WTC11 (cell line): ENCODE data around the gene SPNS3. TPM values are rescaled to one million over a fixed set of nuclear protein-coding genes. Genes with fewer than 3 reads are reported as not detected.

ENCODE experiments used
- ATAC-seq: fragments of 200-7000 bp; cut with Tn5 transposase; 2 replicates; pipeline ENCODE4 v1.10.0; 2021; ENCODE audit warnings: mild to moderate bottlenecking, moderate library complexity
- CTCF ChIA-PET: fragments of 300-600 bp; sonication (Branson Sonifier 250); formaldehyde crosslinking; loops from one replicate; lab custom pipeline; 2021; ENCODE audit warnings: antibody characterized with exemption; lab: Charles Lee
- POLR2A ChIA-PET: fragments of 350-600 bp; sonication (Branson Sonifier 250); formaldehyde crosslinking; loops from one replicate; lab custom pipeline; 2021; ENCODE audit warnings: antibody characterized with exemption; lab: Charles Lee
- DNase-seq: peaks from one replicate; pipeline ENCODE4 v3.0.0; 2021; ENCODE audit warnings: low spot score
- H3K27ac Mint-ChIP-seq: 2 replicates; pipeline ENCODE4 v1.8.0; 2021; ENCODE audit warnings: mixed read lengths
- H3K27me3 Mint-ChIP-seq: 2 replicates; pipeline ENCODE4 v1.8.0; 2021; ENCODE audit warnings: low read depth, mild to moderate bottlenecking, moderate library complexity, mixed read lengths
- H3K36me3 Mint-ChIP-seq: 2 replicates; pipeline ENCODE4 v1.8.0; 2021; ENCODE audit warnings: mixed read lengths
- H3K4me1 Mint-ChIP-seq: 2 replicates; pipeline ENCODE4 v1.8.0; 2022; ENCODE audit warnings: mixed read lengths
- H3K4me3 Mint-ChIP-seq: 2 replicates; pipeline ENCODE4 v1.8.0; 2021; ENCODE audit warnings: mild to moderate bottlenecking, moderate library complexity, mixed read lengths
- H3K9me3 Mint-ChIP-seq: 2 replicates; pipeline ENCODE4 v1.8.0; 2021; ENCODE audit warnings: mixed read lengths
- AR ChIP-seq: fragments of 250-450 bp; sonication (Bioruptor Pico); IDR thresholded peaks from 2 replicates; pipeline ENCODE4 v1.9.0; 2021; ENCODE audit warnings: mild to moderate bottlenecking
- ATF6 ChIP-seq: sonication (generic); formaldehyde crosslinking; IDR thresholded peaks from 2 replicates; pipeline ENCODE4 v1.8.1; 2023; ENCODE audit warnings: mild to moderate bottlenecking, missing genetic modification reagents
- CDX4 ChIP-seq: fragments of 250-450 bp; sonication (Bioruptor Pico); IDR thresholded peaks from 2 replicates; pipeline ENCODE4 v1.9.0; 2021; ENCODE audit warnings: moderate library complexity, mild to moderate bottlenecking, inconsistent platforms, borderline replicate concordance
- CREM ChIP-seq: sonication (generic); formaldehyde crosslinking; IDR thresholded peaks from 2 replicates; pipeline ENCODE4 v1.8.1; 2022; ENCODE audit warnings: mild to moderate bottlenecking, missing genetic modification reagents, moderate library complexity
- E2F5 ChIP-seq: sonication (generic); formaldehyde crosslinking; IDR thresholded peaks from 2 replicates; pipeline ENCODE4 v1.8.1; 2022; ENCODE audit warnings: mild to moderate bottlenecking, moderate library complexity, missing genetic modification reagents
- ESRRA ChIP-seq: sonication (generic); formaldehyde crosslinking; IDR thresholded peaks from 2 replicates; pipeline ENCODE4 v1.8.1; 2022; ENCODE audit warnings: mild to moderate bottlenecking, missing genetic modification reagents, borderline replicate concordance
- HMGA2 ChIP-seq: fragments of 250-450 bp; sonication (Bioruptor Pico); IDR thresholded peaks from 2 replicates; pipeline ENCODE4 v1.4.0; 2021; ENCODE audit warnings: mild to moderate bottlenecking, moderate library complexity
- KAT7 ChIP-seq: sonication (generic); formaldehyde crosslinking; IDR thresholded peaks from 2 replicates; pipeline ENCODE4 v1.8.1; 2023; ENCODE audit warnings: missing genetic modification reagents, mild to moderate bottlenecking, borderline replicate concordance
- MXD4 ChIP-seq: fragments of 250-450 bp; sonication (Bioruptor Pico); IDR thresholded peaks from 2 replicates; pipeline ENCODE4 v1.8.0; 2021; ENCODE audit warnings: mild to moderate bottlenecking, moderate library complexity, borderline replicate concordance
- NFE2L1 ChIP-seq: sonication (generic); formaldehyde crosslinking; IDR thresholded peaks from 2 replicates; pipeline ENCODE4 v1.8.1; 2023; ENCODE audit warnings: missing genetic modification reagents
- NFYB ChIP-seq: sonication (generic); formaldehyde crosslinking; conservative IDR thresholded peaks from 2 replicates; pipeline ENCODE4 v1.8.0; 2022; ENCODE audit warnings: low read depth, missing genetic modification reagents
- PREB ChIP-seq: sonication (generic); formaldehyde crosslinking; IDR thresholded peaks from 2 replicates; pipeline ENCODE4 v1.8.1; 2022; ENCODE audit warnings: mild to moderate bottlenecking, missing genetic modification reagents, moderate library complexity, borderline replicate concordance
- RELA ChIP-seq: sonication (generic); formaldehyde crosslinking; IDR thresholded peaks from 2 replicates; pipeline ENCODE4 v1.8.1; 2022; ENCODE audit warnings: missing genetic modification reagents, mild to moderate bottlenecking, borderline replicate concordance
- SMAD4 ChIP-seq: sonication (generic); formaldehyde crosslinking; IDR thresholded peaks from 2 replicates; pipeline ENCODE4 v1.8.0; 2022; ENCODE audit warnings: mild to moderate bottlenecking, missing genetic modification reagents
- ZBTB43 ChIP-seq: sonication (generic); formaldehyde crosslinking; IDR thresholded peaks from 2 replicates; pipeline ENCODE4 v1.8.1; 2023; ENCODE audit warnings: mild to moderate bottlenecking, missing genetic modification reagents
- ZNF121 ChIP-seq: sonication (generic); formaldehyde crosslinking; IDR thresholded peaks from 2 replicates; pipeline ENCODE4 v1.8.0; 2023; ENCODE audit warnings: missing genetic modification reagents
- ZNF263 ChIP-seq: sonication (generic); formaldehyde crosslinking; IDR thresholded peaks from 2 replicates; pipeline ENCODE4 v1.8.1; 2022; ENCODE audit warnings: low read depth, mild to moderate bottlenecking, moderate library complexity, missing genetic modification reagents
- ZNF396 ChIP-seq: fragments of 250-450 bp; sonication (Bioruptor Pico); IDR thresholded peaks from 2 replicates; pipeline ENCODE4 v1.8.0; 2021; ENCODE audit warnings: mild to moderate bottlenecking, moderate library complexity, borderline replicate concordance
- ZNF416 ChIP-seq: fragments of 250-450 bp; sonication (Bioruptor Pico); IDR thresholded peaks from 2 replicates; pipeline ENCODE4 v1.9.0; 2021; ENCODE audit warnings: mild to moderate bottlenecking, inconsistent platforms
- total RNA-seq: library from RNA; stranded (reverse); gene quantifications from 3 replicates; pipeline ENCODE4 v1.2.3, GENCODE V29; 2021

The SPNS3 gene
- total RNA-seq, 1 experiment from 2014 or later: not detected

GRCh38 chr17:4475001-4475400, 41.3 kb downstream of the SPNS3 start:
- no peaks in the 10 kb centered on the region for H3K9me3 Mint-ChIP-seq
- DNase-seq: no peak
- H3K27ac Mint-ChIP-seq: peak overlapping the region; percentile 73
- no peaks in the 10 kb centered on the region for H3K36me3 Mint-ChIP-seq
- TF ChIP-seq AR (CRISPR knock-in tag) (no peak), HMGA2 (no peak), KAT7 (no peak)
- TF ChIP-seq, all 79 proteins: peak for 0
- Mint-ChIP-seq H3K4me3 (no peak overlapping the region), H3K27me3 (no peaks in the 10 kb centered on the region), H3K4me1 (no peaks in the 10 kb centered on the region)
- ChIA-PET CTCF (interaction anchor here (1.4 kb wide), 1 partner anchor 24 kb away, joined by 4 read pairs; the partner anchor contains the start of gene SPNS2), POLR2A (no interaction called here)
- no peak for ATAC-seq

- CTCF ChIA-PET: interaction anchor here (1.4 kb wide), 1 partner anchor 23 kb away, joined by 4 read pairs; the partner anchor contains the start of gene SPNS2
- ATAC-seq: no peak
- no peaks in the 10 kb centered on the region for H3K27me3 Mint-ChIP-seq
- no peak overlapping the region for H3K27ac Mint-ChIP-seq
- H3K4me1 Mint-ChIP-seq: no peaks in the 10 kb centered on the region
- DNase-seq: no peak
- no peak overlapping the region for H3K4me3 Mint-ChIP-seq
- H3K36me3 Mint-ChIP-seq: no peaks in the 10 kb centered on the region
- TF ChIP-seq ZNF416 (CRISPR knock-in tag) (no peak), E2F5 (CRISPR knock-in tag) (no peak), MXD4 (CRISPR knock-in tag) (no peak), CREM (CRISPR knock-in tag) (no peak), HMGA2 (no peak), NFYB (CRISPR knock-in tag) (no peak)
- no peaks in the 10 kb centered on the region for H3K9me3 Mint-ChIP-seq
- POLR2A ChIA-PET: interaction anchor here (0.6 kb wide), 1 partner anchor 271 kb away, joined by 3 read pairs; no protein-coding TSS in a partner anchor
Observed at GRCh38 chr17:4475463-4475862, 41.7 kb downstream of the SPNS3 start.

GRCh38 chr17:4476017-4476416, 42.3 kb downstream of the SPNS3 start:
- Mint-ChIP-seq H3K36me3 (no peaks in the 10 kb centered on the region), H3K9me3 (no peaks in the 10 kb centered on the region)
- no peak for DNase-seq
- POLR2A ChIA-PET: interaction anchor here (0.6 kb wide), 1 partner anchor 272 kb away, joined by 3 read pairs; no protein-coding TSS in a partner anchor
- TF ChIP-seq PREB (CRISPR knock-in tag) (no peak), ESRRA (CRISPR knock-in tag) (no peak), RELA (CRISPR knock-in tag) (no peak), ZNF396 (CRISPR knock-in tag) (no peak), ZNF121 (CRISPR knock-in tag) (no peak), ATF6 (CRISPR knock-in tag) (no peak), ZBTB43 (no peak), MXD4 (CRISPR knock-in tag) (no peak), SMAD4 (CRISPR knock-in tag) (no peak), NFE2L1 (CRISPR knock-in tag) (no peak), CDX4 (CRISPR knock-in tag) (no peak), ZNF263 (CRISPR knock-in tag) (no peak)
- TF ChIP-seq, all 79 proteins: peak for 0
- no peak for ATAC-seq
- no peaks in the 10 kb centered on the region for H3K27me3 Mint-ChIP-seq
- H3K4me1 Mint-ChIP-seq: peaks cover 3% of the 10 kb centered on the region
- no peak overlapping the region for H3K27ac Mint-ChIP-seq
- CTCF ChIA-PET: interaction anchor here (1.1 kb wide), 1 partner anchor 54 kb away, joined by 9 read pairs; no protein-coding TSS in a partner anchor
- H3K4me3 Mint-ChIP-seq: no peak overlapping the region
